Coronary artery (tissue), 2 donors: ENCODE data around the gene CERCAM.
A peak's percentile ranks its signal among the peaks of the same experiment; 100 is the strongest.

Experiments used
- DNase-seq: peaks from one replicate; pipeline ENCODE4 v3.0.0-alpha.2; 2017; ENCODE audit warnings: low spot score
- H3K27ac ChIP-seq, 2 donors: fragments of 200-600 bp; sonication (generic); one replicate each; pipeline ENCODE4 v1.5.1; 2016 to 2019
- H3K4me3 ChIP-seq: fragments of 200-600 bp; sonication (generic); 2 replicates; pipeline ENCODE4 v1.5.1; 2016; ENCODE audit warnings: mild to moderate bottlenecking, moderate library complexity
- CTCF ChIP-seq: fragments of 200-600 bp; sonication (generic); IDR thresholded peaks from one replicate; pipeline ENCODE4 v1.5.1; 2019; ENCODE audit warnings: antibody characterized with exemption

CERCAM gene

GRCh38 chr9:128393970-128394369, 26.7 kb upstream of the CERCAM start:
- TF ChIP-seq CTCF, result no peak
- H3K4me3 ChIP-seq, result no peak overlapping the region
- H3K27ac ChIP-seq, result no peak overlapping the region
- no peak for DNase-seq

- TF ChIP-seq CTCF, result no peak
- Histone ChIP-seq H3K4me3 (no peak overlapping the region), H3K27ac (no peak overlapping the region)
- DNase-seq, result no peak
Observed at GRCh38 chr9:128394379-128395168, 26.1 kb upstream of the CERCAM start.

- DNase-seq, result no peak
- peak overlapping the region in 1 of 2 donors; percentile 28 for H3K27ac ChIP-seq
- no peak for TF ChIP-seq CTCF
- H3K4me3 ChIP-seq, result peak overlapping the region; percentile 37
Observed at GRCh38 chr9:128396970-128397613, 23.6 kb upstream of the CERCAM start.

- TF ChIP-seq CTCF, result no peak
- Histone ChIP-seq H3K27ac (no peak overlapping the region), H3K4me3 (peak overlapping the region; percentile 37)
- DNase-seq, result no peak
Observed at GRCh38 chr9:128397831-128398230, 22.8 kb upstream of the CERCAM start.

GRCh38 chr9:128399861-128400260, 20.8 kb upstream of the CERCAM start:
- TF ChIP-seq CTCF, result no peak
- no peak overlapping the region for H3K27ac ChIP-seq
- no peak for DNase-seq
- no peak overlapping the region for H3K4me3 ChIP-seq

GRCh38 chr9:128404560-128404959, 16.1 kb upstream of the CERCAM start:
- TF ChIP-seq CTCF, result no peak
- H3K27ac ChIP-seq, result no peak overlapping the region
- DNase-seq, result no peak
- H3K4me3 ChIP-seq, result no peak overlapping the region
